Measurements from ENCODE around the gene NUDT14. TPM values are rescaled to one million over a fixed set of nuclear protein-coding genes. Genes with fewer than 3 reads are reported as not detected.

NUDT14 gene
- 10 to 100 TPM; 12.7 to 15.9 TPM for total RNA-seq
- long read RNA-seq, donor 1, partial matches to known transcripts, result 0 of 2 reads
- long read RNA-seq, donor 1, other reads (novel, unspliced or antisense), result 2 of 2 reads
- long read RNA-seq, donor 2, partial matches to known transcripts, result 1 of 8 reads
- long read RNA-seq, donor 2, other reads (novel, unspliced or antisense), result 2 of 8 reads

- intact Hi-C loops (cut with DNase I), result no loop called here
- no peak for DNase-seq (ENCODE audit: low spot score)
Observed at GRCh38 chr14:105180592-105181548, at the start of gene NUDT14. NUDT14 (minus strand) TSS chr14:105181312; CDS start chr14:105181209, 103 bp downstream.

- DNase-seq (ENCODE audit: low spot score), result no peak
- intact Hi-C loops (cut with DNase I), result no loop called here
Observed at GRCh38 chr14:105229099-105229655, 48.1 kb upstream of the NUDT14 start.

GRCh38 chr14:105228562-105228961 is 47.5 kb upstream of the NUDT14 start:
- DNase-seq (ENCODE audit: low spot score), result no peak

GRCh38 chr14:105227346-105227745 is 46.2 kb upstream of the NUDT14 start:
- DNase-seq (ENCODE audit: low spot score), result no peak
- intact Hi-C loops (cut with DNase I), result no loop called here

More at GRCh38 chr14:105228562-105228961, 47.5 kb upstream of the NUDT14 start:
- intact Hi-C loops (cut with DNase I), result no loop called here

GRCh38 chr14:105226198-105226597 is 45.1 kb upstream of the NUDT14 start:
- intact Hi-C loops (cut with DNase I), result no loop called here
- DNase-seq (ENCODE audit: low spot score), result no peak

GRCh38 chr14:105224845-105225570 is 43.9 kb upstream of the NUDT14 start:
- intact Hi-C loops (cut with DNase I), result no loop called here
- DNase-seq (ENCODE audit: low spot score), result no peak

- intact Hi-C loops (cut with DNase I), result no loop called here
- DNase-seq (ENCODE audit: low spot score), result no peak
Observed at GRCh38 chr14:105223770-105224544, 42.8 kb upstream of the NUDT14 start.

GRCh38 chr14:105223260-105223659 is 42.1 kb upstream of the NUDT14 start:
- DNase-seq (ENCODE audit: low spot score), result no peak
- intact Hi-C loops (cut with DNase I), result no loop called here

GRCh38 chr14:105221598-105222178 is 40.6 kb upstream of the NUDT14 start:
- intact Hi-C loops (cut with DNase I), result no loop called here
- DNase-seq (ENCODE audit: low spot score), result no peak

GRCh38 chr14:105220699-105221597 is 39.8 kb upstream of the NUDT14 start:
- intact Hi-C loops (cut with DNase I), result no loop called here
- no peak for DNase-seq (ENCODE audit: low spot score)

- intact Hi-C loops (cut with DNase I), result no loop called here
- no peak for DNase-seq (ENCODE audit: low spot score)
Observed at GRCh38 chr14:105219753-105220152, 38.6 kb upstream of the NUDT14 start.

- DNase-seq (ENCODE audit: low spot score), result no peak
- intact Hi-C loops (cut with DNase I), result no loop called here
Observed at GRCh38 chr14:105219043-105219612, 38.0 kb upstream of the NUDT14 start.

GRCh38 chr14:105218611-105219010 is 37.5 kb upstream of the NUDT14 start:
- intact Hi-C loops (cut with DNase I), result no loop called here
- no peak for DNase-seq (ENCODE audit: low spot score)

GRCh38 chr14:105217774-105218173 is 36.7 kb upstream of the NUDT14 start:
- intact Hi-C loops (cut with DNase I), result no loop called here
- no peak for DNase-seq (ENCODE audit: low spot score)

GRCh38 chr14:105216490-105217247 is 35.6 kb upstream of the NUDT14 start:
- intact Hi-C loops (cut with DNase I), result no loop called here

GRCh38 chr14:105215602-105216001 is 34.5 kb upstream of the NUDT14 start:
- intact Hi-C loops (cut with DNase I), result no loop called here
- no peak for DNase-seq (ENCODE audit: low spot score)

More at GRCh38 chr14:105216490-105217247, 35.6 kb upstream of the NUDT14 start:
- no peak for DNase-seq (ENCODE audit: low spot score)
